ENCODE data around the gene SUPT3H.

GRCh38 chr6:45297320-45297719 is 80.4 kb downstream of the SUPT3H start:
- TF ChIP-seq ZNF274 (IDR thresholded peaks at IDR 0.05; ENCODE audit: low read depth, low read length): no peak
- TF ChIP-seq YY1 (IDR thresholded peaks at IDR 0.05; ENCODE audit: insufficient read depth, insufficient read length): no peak
- TF ChIP-seq SUZ12 (IDR thresholded peaks at IDR 0.05; ENCODE audit: extremely low read depth, insufficient read depth, insufficient read length): no peak
